ENCODE results near the gene UGT2A2.

Gene UGT2A2

DNA sequence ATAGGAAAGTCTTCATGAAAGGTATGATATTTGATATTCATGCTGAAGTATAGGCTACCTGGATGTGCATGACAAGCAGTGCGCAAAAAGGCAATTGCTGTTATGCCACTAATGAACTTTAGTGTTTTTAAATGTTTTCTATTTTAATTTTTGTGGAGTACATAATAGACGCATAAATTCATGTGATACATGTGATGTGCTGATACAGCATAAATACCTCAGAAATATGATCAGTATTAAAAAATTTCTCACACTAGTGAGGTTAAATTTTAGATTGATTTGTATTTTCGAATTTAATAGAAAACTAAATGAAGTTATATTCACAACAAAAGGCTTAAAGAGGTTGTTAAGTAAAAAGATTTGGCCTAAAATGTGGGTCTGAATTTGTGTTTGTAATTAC, 11.4 kb upstream of the UGT2A2 start:
- peaks cover 4% of the 10 kb centered on the region for H3K27me3 ChIP-seq (ENCODE audit: insufficient read depth, low read length, poor library complexity)
- no peak overlapping the region for H3K9ac ChIP-seq (ENCODE audit: low read depth, low read length)
- H3K36me3 ChIP-seq (ENCODE audit: insufficient read depth, low read length): no peaks in the 10 kb centered on the region
- H4K20me1 ChIP-seq (ENCODE audit: insufficient read depth, low read length): no peaks in the 10 kb centered on the region
- H3K4me1 ChIP-seq (ENCODE audit: insufficient read depth, low read length): no peaks in the 10 kb centered on the region
- DNase-seq (no peak), ATAC-seq (ENCODE audit: insufficient read depth, low read depth) (no peak)
- H3K79me2 ChIP-seq (ENCODE audit: insufficient read depth, low read length): no peaks in the 10 kb centered on the region
- no peaks in the 10 kb centered on the region for H3K9me3 ChIP-seq (ENCODE audit: insufficient read depth, low read length, severe bottlenecking)
- no peak overlapping the region for H3K27ac ChIP-seq (ENCODE audit: low read length)
- no peak overlapping the region for H3K4me3 ChIP-seq (ENCODE audit: low read depth in 1 of 2, low read length in 2 of 2)
- no peak for TF ChIP-seq CTCF (IDR thresholded peaks at IDR 0.05; ENCODE audit: borderline replicate concordance, extremely low read depth, low read length, poor library complexity, severe bottlenecking)
- no peak for TF ChIP-seq EZH2 (IDR thresholded peaks at IDR 0.05; ENCODE audit: borderline replicate concordance, low read depth, low read length, severe bottlenecking)
- H2AFZ ChIP-seq (ENCODE audit: low read depth, low read length): no peak overlapping the region
- no peak overlapping the region for H3K4me2 ChIP-seq (ENCODE audit: insufficient read depth, low read length)

GRCh38 chr4:69649629-69650028, 10.2 kb upstream of the UGT2A2 start:
- DNase-seq: no peak
- Histone ChIP-seq H3K9me3 (ENCODE audit: insufficient read depth, low read length, severe bottlenecking) (no peaks in the 10 kb centered on the region), H3K9ac (ENCODE audit: low read depth, low read length) (no peak overlapping the region), H3K4me2 (ENCODE audit: insufficient read depth, low read length) (no peak overlapping the region), H3K4me1 (ENCODE audit: insufficient read depth, low read length) (no peaks in the 10 kb centered on the region), H3K27ac (ENCODE audit: low read length) (no peak overlapping the region), H4K20me1 (ENCODE audit: insufficient read depth, low read length) (no peaks in the 10 kb centered on the region), H2AFZ (ENCODE audit: low read depth, low read length) (no peak overlapping the region), H3K79me2 (ENCODE audit: insufficient read depth, low read length) (no peaks in the 10 kb centered on the region), H3K36me3 (ENCODE audit: insufficient read depth, low read length) (no peaks in the 10 kb centered on the region), H3K4me3 (ENCODE audit: low read depth in 1 of 2, low read length in 2 of 2) (no peak overlapping the region), H3K27me3 (ENCODE audit: insufficient read depth, low read length, poor library complexity) (peaks cover 4% of the 10 kb centered on the region)
- TF ChIP-seq CTCF (IDR thresholded peaks at IDR 0.05; ENCODE audit: borderline replicate concordance, extremely low read depth, low read length, poor library complexity, severe bottlenecking): no peak
- ATAC-seq (ENCODE audit: insufficient read depth, low read depth): no peak

GRCh38 chr4:69649207-69649606, 9.8 kb upstream of the UGT2A2 start:
- TF ChIP-seq CTCF (IDR thresholded peaks at IDR 0.05; ENCODE audit: borderline replicate concordance, extremely low read depth, low read length, poor library complexity, severe bottlenecking): no peak
- no peak for TF ChIP-seq EZH2 (IDR thresholded peaks at IDR 0.05; ENCODE audit: borderline replicate concordance, low read depth, low read length, severe bottlenecking)
- Histone ChIP-seq H3K27me3 (ENCODE audit: insufficient read depth, low read length, poor library complexity) (peaks cover 4% of the 10 kb centered on the region), H3K9me3 (ENCODE audit: insufficient read depth, low read length, severe bottlenecking) (no peaks in the 10 kb centered on the region), H3K9ac (ENCODE audit: low read depth, low read length) (no peak overlapping the region), H3K4me3 (ENCODE audit: low read depth in 1 of 2, low read length in 2 of 2) (no peak overlapping the region), H3K4me2 (ENCODE audit: insufficient read depth, low read length) (no peak overlapping the region), H3K27ac (ENCODE audit: low read length) (no peak overlapping the region), H2AFZ (ENCODE audit: low read depth, low read length) (no peak overlapping the region), H3K4me1 (ENCODE audit: insufficient read depth, low read length) (no peaks in the 10 kb centered on the region), H4K20me1 (ENCODE audit: insufficient read depth, low read length) (no peaks in the 10 kb centered on the region), H3K36me3 (ENCODE audit: insufficient read depth, low read length) (no peaks in the 10 kb centered on the region), H3K79me2 (ENCODE audit: insufficient read depth, low read length) (no peaks in the 10 kb centered on the region)
- no peak for ATAC-seq (ENCODE audit: insufficient read depth, low read depth)
- DNase-seq: no peak

GRCh38 chr4:69642961-69643360, 3.5 kb upstream of the UGT2A2 start:
- Histone ChIP-seq H3K36me3 (ENCODE audit: insufficient read depth, low read length) (no peaks in the 10 kb centered on the region), H4K20me1 (ENCODE audit: insufficient read depth, low read length) (no peaks in the 10 kb centered on the region), H2AFZ (ENCODE audit: low read depth, low read length) (no peak overlapping the region), H3K4me3 (ENCODE audit: low read depth in 1 of 2, low read length in 2 of 2) (no peak overlapping the region), H3K4me1 (ENCODE audit: insufficient read depth, low read length) (no peaks in the 10 kb centered on the region), H3K79me2 (ENCODE audit: insufficient read depth, low read length) (no peaks in the 10 kb centered on the region), H3K27me3 (ENCODE audit: insufficient read depth, low read length, poor library complexity) (no peaks in the 10 kb centered on the region), H3K4me2 (ENCODE audit: insufficient read depth, low read length) (no peak overlapping the region), H3K27ac (ENCODE audit: low read length) (no peak overlapping the region), H3K9ac (ENCODE audit: low read depth, low read length) (no peak overlapping the region), H3K9me3 (ENCODE audit: insufficient read depth, low read length, severe bottlenecking) (no peaks in the 10 kb centered on the region)
- TF ChIP-seq CTCF (IDR thresholded peaks at IDR 0.05; ENCODE audit: borderline replicate concordance, extremely low read depth, low read length, poor library complexity, severe bottlenecking) (no peak), EZH2 (IDR thresholded peaks at IDR 0.05; ENCODE audit: borderline replicate concordance, low read depth, low read length, severe bottlenecking) (no peak)
- ATAC-seq (ENCODE audit: insufficient read depth, low read depth): no peak
- DNase-seq: no peak

Data from DND-41 (cell line).